OCI-LY7 (cell line): Measurements from ENCODE around the gene SLC25A25. TPM values are rescaled to one million over a fixed set of nuclear protein-coding genes. Genes with fewer than 3 reads are reported as not detected.

Experiments used
- BruUV-seq: library from RNA; stranded (reverse); fragments of 400-500 nt; replicated peaks from 2 replicates; lab custom pipeline; 2021; lab: Mats Ljungman, UMichigan
- CTCF ChIA-PET: fragments of 300-600 bp; sonication (Branson Sonifier 250); formaldehyde crosslinking; loops from one replicate; lab custom pipeline; 2022; ENCODE audit warnings: antibody characterized with exemption; ENCODE audit not compliant: unreplicated experiment; lab: Charles Lee
- POLR2A ChIA-PET: fragments of 300-600 bp; sonication (Branson Sonifier 250); formaldehyde crosslinking; loops from one replicate; lab custom pipeline; 2022; ENCODE audit warnings: antibody characterized with exemption; lab: Charles Lee
- DNase-seq: peaks from one replicate; pipeline ENCODE4 v3.0.0-alpha.2; 2015; ENCODE audit warnings: low spot score
- H2AFZ ChIP-seq: fragments of 200-600 bp; sonication (generic), shearing (Covaris generic); 2 replicates; pipeline ENCODE4 v1.6.1; 2014; ENCODE audit warnings: mild to moderate bottlenecking, antibody characterized with exemption, low read length, moderate library complexity
- H3K27ac ChIP-seq: fragments of 200-600 bp; sonication (generic); 2 replicates; pipeline ENCODE4 v1.5.1; 2014; ENCODE audit warnings: mixed run types, low read depth, mild to moderate bottlenecking, moderate library complexity, low read length, inconsistent platforms; ENCODE audit not compliant: poor library complexity, severe bottlenecking
- H3K36me3 ChIP-seq: fragments of 200-600 bp; sonication (generic); 2 replicates; pipeline ENCODE4 v1.6.1; 2014; ENCODE audit warnings: mild to moderate bottlenecking, antibody characterized with exemption, low read length, moderate library complexity, mixed read lengths; ENCODE audit not compliant: insufficient read depth
- H3K4me1 ChIP-seq: fragments of 200-600 bp; sonication (generic); 2 replicates; pipeline ENCODE4 v1.5.1; 2014; ENCODE audit warnings: mild to moderate bottlenecking, low read length; ENCODE audit not compliant: insufficient read depth, poor library complexity, severe bottlenecking
- H3K4me2 ChIP-seq: fragments of 200-600 bp; sonication (generic); 2 replicates; pipeline ENCODE4 v1.6.1; 2014; ENCODE audit warnings: mild to moderate bottlenecking, low read length
- H3K4me3 ChIP-seq: fragments of 200-600 bp; sonication (generic); 2 replicates; pipeline ENCODE4 v1.5.1; 2014; ENCODE audit warnings: mild to moderate bottlenecking, low read depth, low read length; ENCODE audit not compliant: poor library complexity, severe bottlenecking
- H3K79me2 ChIP-seq: fragments of 200-600 bp; sonication (generic); 2 replicates; pipeline ENCODE4 v1.6.1; 2016; ENCODE audit warnings: low read depth, mild to moderate bottlenecking, low read length, moderate library complexity, mixed read lengths; ENCODE audit not compliant: insufficient read depth
- H3K9me2 ChIP-seq: fragments of 200-600 bp; sonication (generic); 2 replicates; pipeline ENCODE4 v1.6.1; 2016; ENCODE audit warnings: mild to moderate bottlenecking, low read length, mixed read lengths; ENCODE audit not compliant: insufficient read depth
- H3K9me3 ChIP-seq: fragments of 200-600 bp; sonication (generic); 2 replicates; pipeline ENCODE4 v1.6.1; 2014; ENCODE audit warnings: mild to moderate bottlenecking, mixed run types, low read length, mixed read lengths
- H4K20me1 ChIP-seq: fragments of 200-600 bp; sonication (generic); 2 replicates; pipeline ENCODE4 v1.6.1; 2014; ENCODE audit warnings: mild to moderate bottlenecking, antibody characterized with exemption, low read length, moderate library complexity, mixed read lengths; ENCODE audit not compliant: insufficient read depth
- CTCF ChIP-seq: fragments of 200-600 bp; sonication (generic); conservative IDR thresholded peaks from 2 replicates; pipeline ENCODE4 v1.5.1; 2014; ENCODE audit warnings: mild to moderate bottlenecking, antibody characterized with exemption, low read length, moderate library complexity, mixed read lengths
- EZH2phosphoT487 ChIP-seq: fragments of 200-600 bp; sonication (generic); IDR thresholded peaks from 2 replicates; pipeline ENCODE4 v1.6.1; 2018; ENCODE audit warnings: low read depth, borderline replicate concordance, mild to moderate bottlenecking, mixed run types, antibody characterized with exemption, low read length, moderate library complexity, mixed read lengths
- intact Hi-C: fragments of 100-400 bp; cut with micrococcal nuclease; formaldehyde crosslinking; loops from one replicate; pipeline ENCODE4 v1.10.0; 2022; ENCODE audit not compliant: unreplicated experiment
- total RNA-seq, 2 experiments: library from RNA; depleted of rRNA in 1 of 2; stranded (reverse); fragments of >200 nt in 1 of 2; shearing (Covaris generic) in 1 of 2; gene quantifications; 2 replicates each; pipeline ENCODE4 v1.2.3, GENCODE V29; 2014 to 2022

Gene SLC25A25
- total RNA-seq, 2 experiments from 2014 or later, result 17.6 to 21.4 TPM

- H2AFZ ChIP-seq, result no peak overlapping the region
- ChIA-PET POLR2A (interaction anchor here (0.6 kb wide), 1 partner anchor 50 kb away, joined by 3 read pairs; no protein-coding TSS in a partner anchor), CTCF (no interaction called here)
- DNase-seq, result no peak
- TF ChIP-seq CTCF (no peak), EZH2phosphoT487 (no peak)
- H3K36me3 ChIP-seq, result no peaks in the 10 kb centered on the region
- BruUV-seq, result no TSS peak
- H3K4me2 ChIP-seq, result no peak overlapping the region
- intact Hi-C loops, result no loop called here
- H4K20me1 ChIP-seq, result no peaks in the 10 kb centered on the region
- H3K27ac ChIP-seq, result no peak overlapping the region
- no peaks in the 10 kb centered on the region for H3K9me2 ChIP-seq
- H3K79me2 ChIP-seq, result no peaks in the 10 kb centered on the region
- H3K4me3 ChIP-seq, result no peak overlapping the region
- no peaks in the 10 kb centered on the region for H3K9me3 ChIP-seq
- H3K4me1 ChIP-seq, result no peaks in the 10 kb centered on the region
These were observed 70.0 kb downstream of the SLC25A25 start for GRCh38 chr9:128138001-128138400.

- no peak overlapping the region for H3K27ac ChIP-seq
- H3K36me3 ChIP-seq, result no peaks in the 10 kb centered on the region
- intact Hi-C loops, result no loop called here
- H3K4me3 ChIP-seq, result no peak overlapping the region
- H3K4me2 ChIP-seq, result no peak overlapping the region
- H2AFZ ChIP-seq, result no peak overlapping the region
- no peak for TF ChIP-seq EZH2phosphoT487
- ChIA-PET POLR2A (no interaction called here), CTCF (no interaction called here)
- no peaks in the 10 kb centered on the region for H4K20me1 ChIP-seq
- DNase-seq, result no peak
- no peaks in the 10 kb centered on the region for H3K4me1 ChIP-seq
- BruUV-seq, result no TSS peak
- H3K79me2 ChIP-seq, result no peaks in the 10 kb centered on the region
- H3K9me2 ChIP-seq, result no peaks in the 10 kb centered on the region
- no peaks in the 10 kb centered on the region for H3K9me3 ChIP-seq
These were observed 71.6 kb downstream of the SLC25A25 start for GRCh38 chr9:128139621-128140020.

- Histone ChIP-seq H2AFZ (no peak overlapping the region), H3K27ac (no peak overlapping the region), H3K79me2 (no peaks in the 10 kb centered on the region), H3K4me3 (no peak overlapping the region), H3K4me2 (no peak overlapping the region), H4K20me1 (no peaks in the 10 kb centered on the region), H3K36me3 (no peaks in the 10 kb centered on the region), H3K4me1 (no peaks in the 10 kb centered on the region), H3K9me2 (no peaks in the 10 kb centered on the region), H3K9me3 (no peaks in the 10 kb centered on the region)
- no TSS peak for BruUV-seq
- ChIA-PET CTCF (interaction anchor here (1.1 kb wide), 1 partner anchor 15 kb away, joined by 3 read pairs; no protein-coding TSS in a partner anchor), POLR2A (interaction anchor here (0.5 to 0.9 kb wide), 2 partner anchors 18 to 300 kb away, joined by 3 to 5 read pairs; partner anchors contain the start of gene BBLN)
- no peak for DNase-seq
- intact Hi-C loops, result no loop called here
- TF ChIP-seq CTCF (no peak), EZH2phosphoT487 (no peak)
These were observed 73.6 kb downstream of the SLC25A25 start for GRCh38 chr9:128141604-128142003.
